NOMO-1 treated with dmso at 0.1 percent for 144 hours (cell line): ENCODE results near the gene VSIR.
A peak's percentile ranks its signal among the peaks of the same experiment; 100 is the strongest.

Experiments
- DNase-seq: peaks from one replicate; lab custom pipeline; 2025; ENCODE audit not compliant: unreplicated experiment; lab: John Stamatoyannopoulos, UW

The VSIR gene

GRCh38 chr10:71765906-71766716 lies 7.2 kb downstream of the VSIR start:
- DNase-seq = no peak

- DNase-seq = no peak
These were observed 8.0 kb downstream of the VSIR start for GRCh38 chr10:71765176-71765904.

- no peak for DNase-seq
These were observed 9.8 kb downstream of the VSIR start for GRCh38 chr10:71763352-71764127.

DNA sequence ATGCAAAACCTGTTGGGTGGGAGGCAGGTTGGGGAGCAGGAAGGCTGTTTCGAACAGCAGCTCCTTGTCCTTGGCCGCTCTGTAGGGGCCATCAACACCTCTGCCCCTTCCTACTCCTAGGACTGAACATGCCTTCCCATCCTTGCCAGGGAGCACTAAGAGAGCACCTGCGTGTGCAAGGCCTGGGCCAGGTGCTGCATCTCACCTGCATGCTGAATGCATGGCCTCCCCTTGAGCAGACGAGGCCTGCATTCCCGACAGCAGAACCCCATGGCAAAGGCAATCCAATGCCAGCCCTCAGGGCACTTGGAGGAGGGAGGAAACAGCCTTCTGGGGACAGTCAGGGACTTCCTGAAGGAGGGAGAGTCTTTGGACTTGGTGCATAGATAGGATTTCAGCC lies 11.0 kb downstream of the VSIR start:
- no peak for DNase-seq

- DNase-seq = no peak
These were observed 11.7 kb downstream of the VSIR start for GRCh38 chr10:71761541-71762113.

- no peak for DNase-seq
These were observed 12.2 kb downstream of the VSIR start for GRCh38 chr10:71761105-71761511.

DNA sequence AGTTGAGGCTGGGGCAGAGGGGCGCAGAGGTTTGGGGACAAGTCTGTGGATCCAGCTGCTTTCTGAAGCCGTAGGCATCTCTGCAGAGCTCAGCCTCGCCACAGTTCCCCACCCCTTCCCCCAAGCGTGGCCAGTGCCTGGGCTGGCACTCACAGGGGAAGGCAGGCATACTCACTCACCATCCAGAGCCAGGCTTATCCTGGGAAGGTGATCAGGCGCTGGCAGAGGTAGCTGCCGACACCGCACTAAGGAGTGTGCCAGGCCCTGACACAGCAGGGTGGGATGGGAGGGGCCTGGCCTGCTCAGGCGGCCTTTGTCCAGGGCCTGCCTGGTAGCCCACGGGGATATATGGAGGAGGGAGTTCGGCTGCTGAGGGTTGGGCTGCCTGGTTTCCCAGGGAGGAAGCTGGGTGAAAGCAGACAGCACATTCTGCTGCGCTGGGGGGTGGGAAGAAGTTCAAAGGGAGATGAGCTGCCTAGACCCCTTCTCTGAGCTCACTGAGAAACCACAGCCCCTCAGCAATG lies 15.9 kb downstream of the VSIR start:
- DNase-seq = no peak

DNA sequence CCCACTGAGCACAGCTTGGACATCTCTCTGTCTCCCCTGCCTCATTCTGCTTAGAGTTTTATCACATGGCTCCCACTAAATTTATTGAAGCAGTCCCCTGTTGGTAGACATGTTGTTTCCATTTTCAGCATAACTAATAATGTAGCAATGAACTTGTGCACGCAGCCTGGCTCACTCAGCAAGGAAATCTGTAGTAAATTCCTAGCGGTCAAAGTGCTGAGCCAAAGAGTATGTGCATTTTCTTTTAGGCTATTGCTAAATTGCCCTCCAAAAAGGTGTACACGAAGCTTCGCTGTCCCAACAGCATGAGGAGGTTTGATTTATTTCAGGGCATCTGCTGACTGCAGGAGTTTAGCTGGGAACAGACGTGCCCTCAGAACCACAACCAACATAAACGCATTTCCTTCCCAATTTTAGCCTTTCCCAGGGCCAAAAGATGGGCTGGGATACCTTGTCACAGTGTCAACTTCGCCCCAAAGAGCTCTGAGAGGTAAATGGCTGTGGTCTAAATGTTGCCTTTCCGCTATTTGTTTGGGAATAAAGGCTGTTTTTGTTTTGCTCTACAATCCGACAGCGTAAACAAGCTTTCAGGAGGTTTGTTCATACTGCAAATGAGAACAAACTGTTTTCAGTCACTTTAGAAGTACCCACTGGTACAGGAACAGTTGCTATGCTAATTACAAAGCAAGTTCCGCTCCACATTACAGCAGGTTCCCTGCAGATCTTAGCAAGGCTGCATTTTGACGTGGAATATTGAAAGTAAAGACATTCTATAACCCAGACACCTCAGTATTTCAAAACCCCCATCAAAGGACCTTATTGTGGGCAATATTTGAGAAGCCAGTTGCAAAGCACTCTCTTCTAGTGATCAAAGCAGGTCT lies 16.8 kb downstream of the VSIR start:
- DNase-seq = peak; percentile 58

DNA sequence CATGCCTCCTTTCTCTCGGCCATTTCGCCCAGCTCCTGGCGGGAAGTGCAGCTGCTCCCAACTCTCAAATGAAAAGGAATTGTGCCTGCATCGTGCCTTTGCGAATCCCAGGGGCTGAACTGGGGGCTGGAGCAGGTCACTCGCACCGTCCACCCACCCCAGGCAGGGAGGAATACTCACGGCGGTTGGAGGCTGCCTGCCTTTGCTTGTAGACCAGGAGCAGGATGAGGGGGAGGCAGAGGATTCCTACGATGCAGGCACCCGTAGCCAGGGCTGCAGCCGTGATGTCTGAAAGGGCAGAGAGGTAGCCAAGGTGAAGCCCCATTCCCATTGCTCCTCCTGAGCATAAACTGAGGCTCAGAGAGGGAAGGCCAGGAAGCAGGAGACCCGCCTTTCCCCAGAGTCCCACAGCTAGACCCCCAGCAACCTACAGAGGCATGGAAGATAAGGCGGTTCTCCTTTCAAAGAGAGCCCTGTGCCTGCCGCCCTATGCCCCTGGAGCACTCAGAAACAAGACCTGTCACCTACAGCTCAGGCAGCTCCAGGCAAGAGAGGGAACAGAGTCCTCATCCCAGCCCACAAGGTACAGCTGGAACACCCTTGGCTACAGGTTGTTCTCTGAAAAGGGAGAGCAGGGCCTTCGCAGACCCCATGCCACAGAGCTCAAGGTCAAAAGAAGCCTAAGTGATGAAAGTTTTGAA lies 18.0 kb downstream of the VSIR start:
- no peak for DNase-seq

GRCh38 chr10:71754562-71754961 lies 18.8 kb downstream of the VSIR start:
- no peak for DNase-seq

DNA sequence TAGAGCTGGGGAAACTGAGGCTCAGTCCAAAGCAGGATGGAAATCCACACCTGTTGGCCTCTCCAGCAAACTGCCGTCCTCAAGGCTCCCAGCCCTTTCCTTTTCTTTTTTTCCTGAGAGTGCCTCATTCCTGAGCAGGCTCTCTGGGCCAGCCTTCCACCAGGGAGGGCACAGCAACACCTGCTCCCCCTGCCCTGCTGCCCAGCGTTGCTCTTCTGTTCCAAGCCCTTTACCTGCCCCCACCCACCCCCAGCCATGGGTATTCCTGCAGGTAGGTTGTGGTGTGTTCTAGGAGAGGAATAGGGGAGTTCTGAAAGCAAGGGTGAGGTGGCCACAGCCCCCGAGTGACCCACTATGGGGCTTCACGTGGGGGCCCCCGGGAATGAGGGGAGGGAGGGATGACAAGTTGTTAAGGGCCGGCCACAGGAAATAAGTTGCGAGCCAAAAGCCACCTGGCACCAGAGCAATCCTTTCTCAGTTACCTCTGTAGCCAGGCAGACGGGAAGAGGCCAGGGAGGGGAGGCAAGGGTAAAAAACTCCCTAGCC lies 19.3 kb downstream of the VSIR start:
- DNase-seq = no peak

DNA sequence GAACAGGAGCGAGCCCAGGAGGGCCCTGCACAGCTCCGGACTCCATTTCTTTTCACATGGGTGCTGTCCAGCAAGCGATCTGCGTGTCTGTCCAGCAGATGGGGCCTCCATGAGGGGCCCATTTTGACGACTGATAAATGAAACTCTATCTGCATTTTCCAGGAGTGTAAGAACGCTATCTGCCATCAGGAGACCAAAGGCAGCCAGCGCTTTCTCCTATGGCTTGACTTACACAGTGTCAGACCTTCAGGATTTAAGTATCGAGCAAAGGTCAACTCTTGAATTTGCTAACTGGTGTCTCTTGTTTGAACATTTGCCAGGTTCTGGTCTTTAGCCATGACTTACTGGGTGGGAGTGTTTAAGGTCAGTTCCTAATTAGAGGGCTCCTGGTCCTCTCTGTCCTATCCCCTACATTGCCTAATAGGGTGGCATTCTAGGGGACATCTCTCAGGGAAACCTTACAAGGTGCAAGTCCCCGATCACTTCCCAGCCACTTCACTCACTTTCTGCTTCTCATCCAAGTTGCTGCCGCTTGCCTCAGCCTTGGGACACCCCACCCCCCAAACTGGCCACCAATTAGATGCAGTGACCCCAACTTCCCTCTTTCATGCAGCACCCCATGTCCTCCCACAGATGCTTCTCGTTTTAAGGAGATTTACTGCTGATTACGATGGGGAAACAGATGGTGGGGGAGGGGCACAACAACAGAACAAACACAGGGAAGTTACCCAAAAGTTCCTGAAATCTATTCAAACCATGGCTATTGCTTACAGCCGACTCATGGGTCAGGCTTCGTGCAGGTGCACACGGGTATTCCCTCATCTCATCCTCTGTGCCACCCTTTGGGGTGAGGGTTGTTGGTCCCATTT lies 20.0 kb downstream of the VSIR start:
- DNase-seq = peak; percentile 97

DNA sequence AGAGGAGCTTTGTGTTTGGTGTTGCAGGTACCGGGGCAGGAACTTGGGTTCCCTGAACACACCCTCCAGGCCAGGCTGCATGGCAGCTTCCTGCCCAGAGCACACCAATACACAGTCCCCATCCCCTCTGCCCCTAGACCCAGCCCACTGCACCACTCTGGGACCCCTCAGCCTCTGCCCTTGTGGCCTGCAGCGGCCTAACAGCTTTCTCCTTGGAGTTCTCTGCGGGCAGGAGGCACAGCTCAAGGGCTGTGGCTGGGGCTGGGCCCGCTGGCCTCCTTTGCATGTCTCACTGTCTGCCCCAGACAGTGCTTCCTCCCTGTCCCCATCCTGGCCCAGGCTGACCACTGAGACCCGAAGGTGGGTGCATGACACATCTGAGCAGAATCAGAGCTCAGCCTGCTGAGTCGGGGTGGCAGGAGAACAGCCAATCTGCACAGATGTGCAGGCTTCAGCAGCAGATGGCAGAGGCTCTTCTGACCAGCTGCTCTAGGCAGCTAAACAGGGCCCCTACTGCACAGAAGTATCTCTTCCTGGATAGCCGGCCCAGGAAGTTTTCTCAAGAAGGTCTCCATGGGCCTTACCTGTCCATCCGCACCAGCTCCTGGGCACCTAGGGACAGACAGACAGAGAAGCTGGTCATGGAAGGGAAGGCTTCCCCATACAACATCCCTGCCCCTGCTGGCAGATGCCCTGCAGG lies 20.8 kb downstream of the VSIR start:
- DNase-seq = no peak

GRCh38 chr10:71751515-71752224 lies 21.6 kb downstream of the VSIR start:
- DNase-seq = no peak

DNA sequence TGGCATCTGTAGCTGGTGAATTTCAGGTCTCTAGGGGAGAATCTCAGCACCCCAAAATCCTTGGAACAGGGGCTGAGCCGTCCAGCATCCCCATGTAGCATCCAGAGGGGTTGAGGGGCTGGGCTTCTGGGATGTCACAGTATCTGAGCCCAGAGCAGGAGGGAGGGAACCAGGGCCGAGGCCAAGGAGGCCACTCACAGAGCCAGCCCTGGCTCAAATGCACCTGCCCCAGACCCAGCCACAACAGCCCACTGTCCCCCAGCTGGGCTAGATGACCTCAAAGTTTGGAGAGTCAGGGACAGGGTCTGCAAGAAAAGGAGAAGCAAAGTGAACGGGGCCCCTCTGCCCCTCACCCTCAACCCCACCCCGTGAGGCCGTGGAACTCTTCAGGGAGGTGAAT lies 22.3 kb downstream of the VSIR start:
- DNase-seq = no peak

GRCh38 chr10:71750124-71750841 lies 23.0 kb downstream of the VSIR start:
- peak; percentile 88 for DNase-seq
